GM12801 (cell line): ENCODE data around the gene ANKZF1.

Source experiments
- CTCF ChIP-seq: IDR thresholded peaks from one replicate; pipeline ENCODE4 v1.5.1; 2011; ENCODE audit warnings: control low read depth; ENCODE audit not compliant: insufficient read length; ENCODE audit errors: extremely low read depth

ANKZF1 gene

GRCh38 chr2:219280651-219281050 is 51.0 kb downstream of the ANKZF1 start:
- TF ChIP-seq CTCF, result no peak

GRCh38 chr2:219281588-219281987 is 52.0 kb downstream of the ANKZF1 start:
- no peak for TF ChIP-seq CTCF

GRCh38 chr2:219282375-219282774 is 52.8 kb downstream of the ANKZF1 start:
- no peak for TF ChIP-seq CTCF

GRCh38 chr2:219282943-219283581 is 53.5 kb downstream of the ANKZF1 start:
- no peak for TF ChIP-seq CTCF

GRCh38 chr2:219284501-219285372 is 55.1 kb downstream of the ANKZF1 start:
- TF ChIP-seq CTCF, result no peak

GRCh38 chr2:219285373-219285735 is 55.7 kb downstream of the ANKZF1 start:
- TF ChIP-seq CTCF, result no peak

GRCh38 chr2:219285894-219286425 is 56.4 kb downstream of the ANKZF1 start:
- TF ChIP-seq CTCF, result no peak
